Neural cell (in vitro differentiated cells): ENCODE results near the gene PFN3. TPM values are rescaled to one million over a fixed set of nuclear protein-coding genes. Genes with fewer than 3 reads are reported as not detected.

Source experiments
- H2AFZ ChIP-seq: fragments of 200-600, 300-800 bp; sonication (generic), shearing (Covaris generic); 2 replicates; pipeline ENCODE4 v1.6.0; 2014; ENCODE audit warnings: low read depth, mild to moderate bottlenecking, antibody characterized with exemption, low read length, moderate library complexity
- H3F3A ChIP-seq: fragments of 200-600 bp; shearing (Covaris generic); 2 replicates; pipeline ENCODE4 v1.6.1; 2016; ENCODE audit warnings: mild to moderate bottlenecking, moderate library complexity, mixed read lengths, antibody characterized with exemption, low read length; ENCODE audit not compliant: insufficient read depth, poor library complexity, severe bottlenecking
- H3K27ac ChIP-seq: fragments of 200-600, 300-800 bp; sonication (generic), shearing (Covaris generic); 2 replicates; pipeline ENCODE4 v1.5.1; 2014; ENCODE audit warnings: mild to moderate bottlenecking, low read length, moderate library complexity
- H3K27me3 ChIP-seq: fragments of 300-800, 200-600 bp; sonication (generic), shearing (Covaris generic); 2 replicates; pipeline ENCODE4 v1.6.0; 2014; ENCODE audit warnings: mild to moderate bottlenecking, low read depth, low read length, moderate library complexity; ENCODE audit not compliant: insufficient read depth
- H3K36me3 ChIP-seq: fragments of 300-800, 200-600 bp; sonication (generic), shearing (Covaris generic); 2 replicates; pipeline ENCODE4 v1.5.1; 2014; ENCODE audit warnings: mild to moderate bottlenecking, antibody characterized with exemption, low read length, moderate library complexity; ENCODE audit not compliant: insufficient read depth
- H3K4me2 ChIP-seq: fragments of 300-800, 200-600 bp; sonication (generic), shearing (Covaris generic); 2 replicates; pipeline ENCODE4 v1.6.0; 2014; ENCODE audit warnings: mild to moderate bottlenecking, low read length
- H3K4me3 ChIP-seq: fragments of 300-800, 200-600 bp; sonication (generic), shearing (Covaris generic); 2 replicates; pipeline ENCODE4 v1.5.1; 2014; ENCODE audit warnings: mild to moderate bottlenecking, low read length, moderate library complexity
- H3K79me2 ChIP-seq: fragments of 200-600 bp; shearing (Covaris generic); replicated peaks from 2 replicates; pipeline ENCODE4 v1.6.0; 2014; ENCODE audit warnings: mild to moderate bottlenecking, low read length, moderate library complexity; ENCODE audit not compliant: insufficient read depth
- H3K9ac ChIP-seq: fragments of 300-800, 200-600 bp; sonication (generic), shearing (Covaris generic); 2 replicates; pipeline ENCODE4 v1.6.1; 2016; ENCODE audit warnings: mild to moderate bottlenecking, low read length, mixed read lengths
- H3K9me2 ChIP-seq: fragments of 200-600 bp; shearing (Covaris generic); 2 replicates; pipeline ENCODE4 v1.6.1; 2016; ENCODE audit warnings: mild to moderate bottlenecking, low read length, mixed read lengths; ENCODE audit not compliant: insufficient read depth
- H3K9me3 ChIP-seq: fragments of 200-600, 300-800 bp; sonication (generic), shearing (Covaris generic); 2 replicates; pipeline ENCODE4 v1.6.1; 2016; ENCODE audit warnings: mild to moderate bottlenecking, mixed run types, low read length, moderate library complexity, mixed read lengths
- H4K20me1 ChIP-seq: fragments of 200-600 bp; shearing (Covaris generic); 2 replicates; pipeline ENCODE4 v1.6.1; 2016; ENCODE audit warnings: mild to moderate bottlenecking, mixed run types; ENCODE audit not compliant: insufficient read depth
- EP300 ChIP-seq: fragments of 450-650 bp; conservative IDR thresholded peaks from 2 replicates; pipeline ENCODE4 v1.6.1; 2014; ENCODE audit warnings: antibody characterized with exemption, mild to moderate bottlenecking, moderate library complexity; ENCODE audit not compliant: poor library complexity, severe bottlenecking
- EZH2 ChIP-seq: fragments of 200-600, 300-800 bp; shearing (Covaris generic), sonication (generic); IDR thresholded peaks from 2 replicates; pipeline ENCODE4 v1.6.1; 2014; ENCODE audit warnings: antibody characterized with exemption, low read length, borderline replicate concordance, mild to moderate bottlenecking; ENCODE audit not compliant: insufficient read depth, poor library complexity, severe bottlenecking
- MXI1 ChIP-seq: fragments of 450-650 bp; conservative IDR thresholded peaks from 2 replicates; pipeline ENCODE4 v1.6.1; 2014; ENCODE audit warnings: antibody characterized with exemption, mild to moderate bottlenecking; ENCODE audit not compliant: poor library complexity, severe bottlenecking
- POLR2AphosphoS5 ChIP-seq: IDR thresholded peaks from 2 replicates; pipeline ENCODE4 v1.6.1; 2012
- RAD21 ChIP-seq: fragments of 450-650 bp; conservative IDR thresholded peaks from 2 replicates; pipeline ENCODE4 v1.6.1; 2014; ENCODE audit warnings: antibody characterized with exemption, mild to moderate bottlenecking, moderate library complexity
- SMC3 ChIP-seq: fragments of 450-650 bp; conservative IDR thresholded peaks from 2 replicates; pipeline ENCODE4 v1.6.1; 2014; ENCODE audit warnings: antibody characterized with exemption, mild to moderate bottlenecking, moderate library complexity; ENCODE audit not compliant: poor library complexity
- TAF1 ChIP-seq: IDR thresholded peaks from 2 replicates; pipeline ENCODE4 v1.6.1; 2012; ENCODE audit warnings: low read depth
- polyA plus RNA-seq: library from polyadenylated mRNA; depleted of rRNA; stranded (reverse); fragments of >200 nt; gene quantifications from 2 replicates; pipeline ENCODE4 v1.2.3, GENCODE V29; 2014
- TF ChIP-seq, protein P1 (sequence below): IDR thresholded peaks from 2 replicates; pipeline ENCODE4 v1.6.1; 2012; ENCODE audit warnings: borderline replicate concordance
- TF ChIP-seq, protein P2 (sequence below): fragments of 450-650 bp; IDR thresholded peaks from 2 replicates; pipeline ENCODE4 v1.5.1; 2014; ENCODE audit warnings: antibody characterized with exemption, mild to moderate bottlenecking, moderate library complexity; ENCODE audit not compliant: poor library complexity, severe bottlenecking

Gene PFN3
- polyA plus RNA-seq, 1 donor from 2014 or later, result not detected

DNA sequence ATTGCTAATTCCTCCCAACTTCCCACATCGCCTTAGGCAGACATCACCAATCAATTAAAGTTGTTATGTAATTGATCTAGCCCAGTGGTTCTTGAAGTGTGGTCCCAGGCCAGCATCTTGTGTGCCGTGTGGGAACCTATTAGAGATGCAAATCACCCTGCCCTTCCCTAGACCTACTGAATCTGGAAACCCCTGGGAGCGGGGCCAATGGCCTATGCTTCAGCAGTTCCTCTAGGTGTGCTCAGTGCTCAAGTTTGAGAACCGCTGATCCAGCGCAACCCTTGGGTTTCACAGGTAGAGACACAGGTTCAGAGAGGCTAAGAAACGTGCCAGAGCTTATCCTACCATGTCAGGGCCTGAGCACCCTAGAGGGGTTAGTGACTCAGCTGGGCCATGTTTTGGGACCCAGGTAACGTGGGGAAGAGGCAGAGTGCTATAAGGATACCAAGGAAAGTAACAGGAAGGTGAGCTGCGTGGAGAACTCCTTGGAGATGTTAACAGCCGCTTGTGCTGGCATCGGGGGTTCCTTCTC, 11.9 kb downstream of the PFN3 start:
- TF ChIP-seq, protein P1, sequence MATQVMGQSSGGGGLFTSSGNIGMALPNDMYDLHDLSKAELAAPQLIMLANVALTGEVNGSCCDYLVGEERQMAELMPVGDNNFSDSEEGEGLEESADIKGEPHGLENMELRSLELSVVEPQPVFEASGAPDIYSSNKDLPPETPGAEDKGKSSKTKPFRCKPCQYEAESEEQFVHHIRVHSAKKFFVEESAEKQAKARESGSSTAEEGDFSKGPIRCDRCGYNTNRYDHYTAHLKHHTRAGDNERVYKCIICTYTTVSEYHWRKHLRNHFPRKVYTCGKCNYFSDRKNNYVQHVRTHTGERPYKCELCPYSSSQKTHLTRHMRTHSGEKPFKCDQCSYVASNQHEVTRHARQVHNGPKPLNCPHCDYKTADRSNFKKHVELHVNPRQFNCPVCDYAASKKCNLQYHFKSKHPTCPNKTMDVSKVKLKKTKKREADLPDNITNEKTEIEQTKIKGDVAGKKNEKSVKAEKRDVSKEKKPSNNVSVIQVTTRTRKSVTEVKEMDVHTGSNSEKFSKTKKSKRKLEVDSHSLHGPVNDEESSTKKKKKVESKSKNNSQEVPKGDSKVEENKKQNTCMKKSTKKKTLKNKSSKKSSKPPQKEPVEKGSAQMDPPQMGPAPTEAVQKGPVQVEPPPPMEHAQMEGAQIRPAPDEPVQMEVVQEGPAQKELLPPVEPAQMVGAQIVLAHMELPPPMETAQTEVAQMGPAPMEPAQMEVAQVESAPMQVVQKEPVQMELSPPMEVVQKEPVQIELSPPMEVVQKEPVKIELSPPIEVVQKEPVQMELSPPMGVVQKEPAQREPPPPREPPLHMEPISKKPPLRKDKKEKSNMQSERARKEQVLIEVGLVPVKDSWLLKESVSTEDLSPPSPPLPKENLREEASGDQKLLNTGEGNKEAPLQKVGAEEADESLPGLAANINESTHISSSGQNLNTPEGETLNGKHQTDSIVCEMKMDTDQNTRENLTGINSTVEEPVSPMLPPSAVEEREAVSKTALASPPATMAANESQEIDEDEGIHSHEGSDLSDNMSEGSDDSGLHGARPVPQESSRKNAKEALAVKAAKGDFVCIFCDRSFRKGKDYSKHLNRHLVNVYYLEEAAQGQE, result no peak
- TF ChIP-seq RAD21 (no peak), TAF1 (no peak), EZH2 (no peak), MXI1 (no peak), EP300 (no peak), SMC3 (no peak), POLR2AphosphoS5 (no peak)
- TF ChIP-seq, protein P2, sequence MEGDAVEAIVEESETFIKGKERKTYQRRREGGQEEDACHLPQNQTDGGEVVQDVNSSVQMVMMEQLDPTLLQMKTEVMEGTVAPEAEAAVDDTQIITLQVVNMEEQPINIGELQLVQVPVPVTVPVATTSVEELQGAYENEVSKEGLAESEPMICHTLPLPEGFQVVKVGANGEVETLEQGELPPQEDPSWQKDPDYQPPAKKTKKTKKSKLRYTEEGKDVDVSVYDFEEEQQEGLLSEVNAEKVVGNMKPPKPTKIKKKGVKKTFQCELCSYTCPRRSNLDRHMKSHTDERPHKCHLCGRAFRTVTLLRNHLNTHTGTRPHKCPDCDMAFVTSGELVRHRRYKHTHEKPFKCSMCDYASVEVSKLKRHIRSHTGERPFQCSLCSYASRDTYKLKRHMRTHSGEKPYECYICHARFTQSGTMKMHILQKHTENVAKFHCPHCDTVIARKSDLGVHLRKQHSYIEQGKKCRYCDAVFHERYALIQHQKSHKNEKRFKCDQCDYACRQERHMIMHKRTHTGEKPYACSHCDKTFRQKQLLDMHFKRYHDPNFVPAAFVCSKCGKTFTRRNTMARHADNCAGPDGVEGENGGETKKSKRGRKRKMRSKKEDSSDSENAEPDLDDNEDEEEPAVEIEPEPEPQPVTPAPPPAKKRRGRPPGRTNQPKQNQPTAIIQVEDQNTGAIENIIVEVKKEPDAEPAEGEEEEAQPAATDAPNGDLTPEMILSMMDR, result no peak
- H3K27me3 ChIP-seq, result no peaks in the 10 kb centered on the region
- no peaks in the 10 kb centered on the region for H3K36me3 ChIP-seq
- H3F3A ChIP-seq, result no peaks in the 10 kb centered on the region
- H3K9me3 ChIP-seq, result no peaks in the 10 kb centered on the region
- H4K20me1 ChIP-seq, result no peaks in the 10 kb centered on the region
- H3K9me2 ChIP-seq, result no peaks in the 10 kb centered on the region
- no peak overlapping the region for H3K27ac ChIP-seq
- H3K4me3 ChIP-seq, result no peak overlapping the region
- no peak overlapping the region for H3K4me2 ChIP-seq
- no peak overlapping the region for H3K9ac ChIP-seq
- no peak overlapping the region for H2AFZ ChIP-seq
- H3K79me2 ChIP-seq, result no peaks in the 10 kb centered on the region

DNA sequence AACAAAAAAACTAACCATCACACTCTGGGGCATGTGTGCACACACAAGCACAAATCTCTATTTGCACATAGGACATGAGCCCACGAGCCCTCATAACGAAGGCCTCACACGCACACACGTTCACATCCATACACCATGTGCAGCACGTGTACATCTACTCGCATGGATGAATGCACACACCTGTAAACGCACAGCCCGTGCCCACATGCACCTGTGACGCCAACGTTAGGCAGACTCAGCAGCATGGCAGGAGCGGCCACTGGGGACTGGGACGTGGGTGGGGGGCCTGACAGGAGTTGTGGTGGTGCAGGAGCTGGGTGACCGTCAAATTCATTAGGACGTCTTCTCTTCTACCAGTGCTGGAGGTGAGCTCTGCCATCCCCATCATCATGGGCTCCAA, 13.1 kb downstream of the PFN3 start:
- Histone ChIP-seq H3F3A (no peaks in the 10 kb centered on the region), H3K9ac (no peak overlapping the region), H4K20me1 (no peaks in the 10 kb centered on the region), H3K79me2 (no peaks in the 10 kb centered on the region), H3K4me3 (no peak overlapping the region), H3K9me3 (no peaks in the 10 kb centered on the region), H3K36me3 (no peaks in the 10 kb centered on the region), H3K27ac (no peak overlapping the region), H3K4me2 (no peak overlapping the region), H3K9me2 (no peaks in the 10 kb centered on the region), H2AFZ (no peak overlapping the region), H3K27me3 (no peaks in the 10 kb centered on the region)
- TF ChIP-seq MXI1 (no peak), RAD21 (no peak), TAF1 (no peak), POLR2AphosphoS5 (no peak)
- TF ChIP-seq, protein P1, result no peak
